Measurements from ENCODE around the gene UBL4A.
A peak's percentile ranks its signal among the peaks of the same experiment; 100 is the strongest.

Gene UBL4A

GRCh38 chrX:154460326-154460725 lies 26.1 kb downstream of the UBL4A start:
- no peak for DNase-seq (ENCODE audit: low read depth)

DNA sequence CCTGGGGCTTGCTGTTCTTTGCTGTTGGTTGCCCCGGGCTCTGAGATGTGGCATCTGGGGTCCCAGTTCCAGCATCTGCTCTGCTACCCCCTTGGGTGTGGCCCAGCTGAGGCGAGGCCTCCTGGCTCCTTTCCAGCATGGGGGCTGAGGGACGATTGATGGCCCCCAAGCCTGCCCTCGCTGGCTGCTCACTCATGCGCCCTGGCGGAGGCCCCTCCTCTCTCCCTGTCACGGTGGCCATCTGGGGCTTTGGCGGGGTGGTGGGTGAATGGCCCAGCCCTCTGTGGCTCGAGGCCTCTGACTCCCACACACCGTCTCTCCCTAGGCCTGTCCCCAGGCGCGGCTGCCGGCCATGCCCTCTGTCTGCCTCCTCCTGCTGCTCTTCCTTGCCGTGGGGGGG lies 26.6 kb downstream of the UBL4A start:
- no peak for DNase-seq (ENCODE audit: low read depth)

- DNase-seq (ENCODE audit: low read depth) = no peak
These were observed 27.2 kb downstream of the UBL4A start for GRCh38 chrX:154458954-154459778.

DNA sequence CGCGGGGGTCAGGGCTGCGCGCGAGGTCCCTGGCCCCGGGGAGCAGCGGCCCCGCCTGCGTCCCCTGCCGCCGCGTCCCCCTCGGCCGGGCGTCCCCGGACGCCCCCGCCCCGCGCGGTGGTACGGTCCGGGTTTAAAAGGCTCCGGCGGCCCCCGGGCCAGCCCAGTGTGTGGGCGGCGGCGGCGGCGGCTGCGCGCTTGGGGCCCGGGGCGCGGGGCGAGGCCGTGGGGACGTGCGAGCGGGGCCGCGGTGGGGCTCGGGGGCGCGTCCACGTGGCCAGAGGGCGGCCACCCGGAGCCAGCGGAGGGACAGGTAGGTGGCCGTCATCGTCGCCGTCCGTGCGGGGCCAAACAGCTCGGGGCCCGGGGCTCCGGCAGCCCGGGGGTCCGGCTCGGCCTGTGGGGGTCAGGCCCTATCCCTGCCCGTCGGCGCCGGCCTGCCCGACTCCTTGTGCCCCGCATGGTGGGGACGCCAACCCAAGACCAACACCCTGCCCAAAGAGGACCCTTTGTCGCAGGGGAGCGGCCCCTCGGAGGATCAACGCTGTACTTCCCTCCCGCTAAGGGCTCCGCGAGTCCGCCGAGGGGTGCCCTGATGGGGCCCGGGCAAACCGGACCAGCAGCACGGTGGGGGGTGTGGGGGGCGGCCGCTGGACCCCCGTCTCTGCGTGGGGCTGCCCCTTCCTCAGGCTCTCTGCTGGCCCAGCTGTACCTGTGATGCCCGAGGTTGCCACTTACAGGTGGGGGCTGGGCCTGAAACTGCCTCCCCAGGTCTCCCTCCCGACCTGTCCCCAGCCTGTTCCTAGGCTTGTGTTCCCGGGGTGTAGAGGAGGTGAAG lies 28.1 kb downstream of the UBL4A start, which contains the start of gene PLXNA3:
Gene PLXNA3, plus strand, starts transcription at position 166 of the 838 bp plus-strand sequence. CDS start 1,903 bp downstream, outside the sequence.
- peak; percentile 48 for DNase-seq (ENCODE audit: low read depth)

- DNase-seq (ENCODE audit: low read depth) = peak; percentile 39
These were observed 28.8 kb downstream of the UBL4A start for GRCh38 chrX:154457491-154458115.

- DNase-seq (ENCODE audit: low read depth) = no peak
These were observed 33.6 kb downstream of the UBL4A start for GRCh38 chrX:154452823-154453222.

DNA sequence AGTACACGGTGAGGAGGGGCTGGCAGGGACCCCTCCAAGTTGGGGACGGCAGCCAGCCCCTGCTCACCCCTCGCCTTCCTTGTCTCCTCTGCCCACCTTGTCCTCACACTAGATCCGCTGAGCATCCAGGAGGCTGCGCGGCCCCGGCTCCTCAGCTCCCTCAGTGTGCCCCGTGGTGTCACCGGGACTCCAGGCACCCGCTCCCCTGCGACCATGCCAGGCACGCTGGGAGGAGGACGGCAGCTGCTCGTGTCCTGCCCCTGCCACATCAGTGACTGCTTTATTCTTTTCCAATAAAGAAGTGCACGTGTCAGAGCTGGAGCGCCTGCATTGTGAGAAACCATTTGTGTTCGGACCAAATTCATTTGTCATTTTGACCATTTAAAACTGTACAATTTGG lies 36.1 kb downstream of the UBL4A start:
- DNase-seq (ENCODE audit: low read depth) = no peak

- no peak for DNase-seq (ENCODE audit: low read depth)
These were observed 36.8 kb downstream of the UBL4A start for GRCh38 chrX:154449618-154450017.

DNA sequence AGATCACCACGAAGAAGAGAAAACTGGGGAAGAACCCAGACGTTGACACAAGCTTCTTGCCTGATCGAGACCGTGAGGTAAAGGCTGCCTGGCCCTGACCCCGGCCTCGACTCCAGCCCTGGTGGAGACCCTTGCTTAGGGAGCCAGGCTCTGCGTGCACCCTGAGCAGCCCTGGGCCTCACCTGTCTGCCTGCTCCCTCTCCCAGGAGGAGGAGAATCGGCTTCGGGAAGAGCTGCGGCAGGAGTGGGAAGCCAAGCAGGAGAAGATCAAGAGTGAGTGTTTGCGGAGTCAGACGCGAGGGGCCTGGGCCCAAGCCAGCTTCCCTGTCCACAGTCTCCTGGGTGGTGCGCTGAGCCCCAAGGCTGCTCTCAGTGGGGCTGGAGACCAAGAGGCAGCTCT lies 37.9 kb downstream of the UBL4A start:
- no peak for DNase-seq (ENCODE audit: low read depth)

DNA sequence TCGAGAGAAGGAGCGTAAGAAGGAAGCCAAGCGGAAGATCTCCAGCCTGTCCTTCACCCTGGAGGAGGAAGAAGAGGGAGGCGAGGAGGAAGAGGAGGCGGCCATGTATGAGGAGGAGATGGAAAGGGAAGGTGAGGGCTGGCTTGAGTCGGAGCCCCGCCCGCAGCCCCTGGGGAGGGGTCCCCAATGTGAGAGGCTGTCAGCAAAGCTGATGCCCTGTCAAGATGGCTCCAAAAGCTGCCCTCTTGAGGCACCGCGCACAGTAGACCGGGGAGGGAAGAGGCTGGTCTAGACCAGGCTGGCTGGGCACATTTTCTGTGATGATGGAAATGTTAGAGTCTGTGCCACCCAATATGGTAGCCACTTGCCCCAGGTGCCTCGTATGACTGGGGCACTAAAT lies 40.0 kb downstream of the UBL4A start:
- no peak for DNase-seq (ENCODE audit: low read depth)

GRCh38 chrX:154445776-154446175 lies 40.6 kb downstream of the UBL4A start:
- no peak for DNase-seq (ENCODE audit: low read depth)

GRCh38 chrX:154444755-154445246 lies 41.6 kb downstream of the UBL4A start:
- no peak for DNase-seq (ENCODE audit: low read depth)

DNA sequence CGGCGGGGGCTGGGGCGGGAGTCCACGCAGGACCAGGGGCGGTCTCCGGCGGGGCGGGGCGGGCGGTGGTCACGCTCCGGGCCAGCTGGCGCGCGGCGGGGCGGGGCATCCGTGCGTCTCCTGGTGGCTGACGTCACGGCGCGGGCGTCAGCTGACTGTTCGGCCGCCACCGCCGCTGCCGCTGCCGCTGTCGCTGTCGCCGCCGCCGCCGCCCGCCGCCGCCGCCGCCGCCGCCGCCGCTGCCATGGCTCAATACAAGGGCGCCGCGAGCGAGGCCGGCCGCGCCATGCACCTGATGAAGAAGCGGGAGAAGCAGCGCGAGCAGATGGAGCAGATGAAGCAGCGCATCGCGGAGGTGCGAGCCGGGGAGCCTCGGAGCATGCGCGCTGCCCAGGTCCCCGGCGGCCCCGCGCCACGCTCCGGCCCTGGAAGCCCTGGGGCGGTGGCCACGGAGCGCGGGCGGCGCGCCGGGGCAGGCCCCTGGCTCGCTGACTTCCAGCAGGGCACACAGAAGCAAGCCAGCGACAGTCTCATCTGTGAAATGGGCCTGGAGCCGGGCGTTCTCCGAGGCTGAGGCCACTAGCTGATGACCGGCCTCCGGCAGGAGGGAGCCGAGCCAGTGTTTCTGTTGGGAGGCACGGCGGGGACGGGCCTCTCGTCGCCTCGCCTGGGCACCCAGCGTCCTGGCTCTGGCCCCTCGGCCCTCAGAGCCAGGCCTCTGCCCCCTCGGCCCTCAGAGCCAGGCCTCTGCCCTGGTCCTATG lies 42.2 kb downstream of the UBL4A start, which contains the start of gene FAM50A:
Gene FAM50A, plus strand, starts transcription at position 150 of the 763 bp plus-strand sequence. Its CDS starts 95 bp downstream, at position 245.
- DNase-seq (ENCODE audit: low read depth) = peak; percentile 53

GRCh38 chrX:154443479-154443910 lies 42.9 kb downstream of the UBL4A start:
- no peak for DNase-seq (ENCODE audit: low read depth)

DNA sequence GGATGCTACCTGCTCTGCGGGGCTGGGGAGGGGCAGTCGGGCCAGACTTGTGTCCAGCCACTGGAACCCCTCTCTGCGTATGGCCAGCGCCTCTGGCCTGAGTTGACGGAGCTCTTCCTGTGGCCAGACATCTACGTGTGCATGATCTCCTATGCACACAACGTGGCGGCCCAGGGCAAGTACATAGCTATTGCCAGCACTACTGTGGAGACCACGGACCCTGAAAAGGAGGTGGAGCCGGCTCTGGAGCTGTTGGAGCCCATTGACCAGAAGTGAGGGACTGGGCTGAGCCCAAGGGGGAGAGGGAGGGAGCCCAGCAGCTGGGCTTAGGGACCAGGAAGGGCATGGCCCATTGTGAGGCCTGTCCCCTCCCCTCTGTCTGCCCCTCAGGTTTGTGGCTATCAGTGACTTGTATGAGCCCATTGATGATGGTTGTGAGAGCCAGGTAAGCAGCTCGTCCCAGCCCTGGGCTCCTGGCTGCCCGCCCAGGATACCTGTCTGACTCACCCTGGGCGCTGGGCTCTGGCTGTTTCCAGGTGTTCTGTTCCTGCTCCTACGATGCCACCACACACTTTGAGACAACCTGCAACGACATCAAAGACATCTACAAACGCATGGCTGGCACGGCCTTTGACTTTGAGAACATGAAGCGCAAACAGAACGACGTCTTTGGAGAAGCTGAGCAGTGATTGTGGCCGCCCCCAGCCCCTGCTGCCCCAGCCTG lies 44.3 kb downstream of the UBL4A start:
- no peak for DNase-seq (ENCODE audit: low read depth)

DNA sequence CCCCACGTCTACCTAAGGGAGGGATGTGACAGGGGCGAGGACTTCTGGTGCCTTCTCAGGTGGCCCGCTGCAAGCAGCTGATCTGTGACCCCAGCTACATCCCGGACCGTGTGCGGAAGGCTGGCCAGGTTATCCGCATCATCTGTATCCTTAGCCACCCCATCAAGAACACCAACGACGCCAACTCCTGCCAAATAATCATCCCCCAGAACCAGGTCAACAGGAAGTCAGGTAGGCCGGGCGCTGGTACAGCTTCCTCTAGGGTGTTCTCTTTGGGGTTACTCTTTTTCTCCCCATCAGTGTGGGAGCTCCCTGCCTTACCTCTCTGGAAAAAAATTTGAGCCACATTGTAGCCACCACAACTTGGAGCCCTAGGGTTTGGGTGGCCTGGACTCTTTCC lies 44.9 kb downstream of the UBL4A start:
- DNase-seq (ENCODE audit: low read depth) = no peak

DNA sequence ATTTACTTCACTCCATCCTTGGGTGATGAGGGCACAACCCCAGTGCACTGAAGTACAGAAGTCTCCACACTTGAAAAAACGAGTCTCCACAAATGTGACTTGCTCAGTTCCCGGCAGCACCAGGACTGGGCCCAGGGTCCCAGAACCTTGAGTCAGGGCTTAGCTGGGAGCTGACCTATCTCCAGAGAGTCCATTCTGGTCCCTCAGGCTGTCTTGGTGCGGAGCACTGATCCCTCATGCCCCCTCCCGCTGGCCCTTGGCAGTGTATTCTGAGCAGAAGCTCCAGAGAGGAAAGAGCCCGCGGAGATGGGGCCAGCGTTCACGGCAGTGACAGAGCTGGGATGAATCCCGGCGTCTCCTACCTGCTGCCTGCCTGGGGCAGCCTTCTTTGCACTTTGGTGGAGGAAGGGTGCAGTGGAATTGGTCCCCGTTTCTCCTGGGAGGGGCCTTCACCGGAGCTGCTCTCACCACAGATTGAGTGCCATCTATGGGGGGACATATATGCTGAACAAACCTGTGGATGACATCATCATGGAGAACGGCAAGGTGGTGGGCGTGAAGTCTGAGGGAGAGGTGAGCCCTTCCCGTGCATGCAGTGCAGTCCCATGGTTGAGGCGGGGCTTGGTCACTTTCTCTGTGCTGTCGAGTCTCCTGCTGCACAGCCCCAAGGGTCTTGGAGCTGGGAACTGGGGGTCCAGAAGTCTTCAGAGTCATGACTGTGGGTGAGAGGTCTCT lies 45.6 kb downstream of the UBL4A start:
- no peak for DNase-seq (ENCODE audit: low read depth)

DNA sequence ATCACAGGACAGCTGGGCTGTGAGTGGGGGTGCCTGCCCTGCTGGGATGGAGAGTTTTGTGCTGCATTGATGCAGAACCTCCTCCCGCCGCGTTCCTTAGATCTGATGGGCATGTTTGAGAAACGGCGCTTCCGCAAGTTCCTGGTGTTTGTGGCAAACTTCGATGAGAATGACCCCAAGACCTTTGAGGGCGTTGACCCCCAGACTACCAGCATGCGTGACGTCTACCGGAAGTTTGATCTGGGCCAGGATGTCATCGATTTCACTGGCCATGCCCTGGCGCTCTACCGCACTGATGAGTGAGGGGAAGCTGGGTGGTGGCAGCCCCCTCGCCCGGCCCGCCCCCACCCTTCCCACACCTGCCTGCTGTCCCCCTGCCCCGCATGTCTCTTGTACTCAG lies 46.6 kb downstream of the UBL4A start:
- DNase-seq (ENCODE audit: low read depth) = no peak

DNA sequence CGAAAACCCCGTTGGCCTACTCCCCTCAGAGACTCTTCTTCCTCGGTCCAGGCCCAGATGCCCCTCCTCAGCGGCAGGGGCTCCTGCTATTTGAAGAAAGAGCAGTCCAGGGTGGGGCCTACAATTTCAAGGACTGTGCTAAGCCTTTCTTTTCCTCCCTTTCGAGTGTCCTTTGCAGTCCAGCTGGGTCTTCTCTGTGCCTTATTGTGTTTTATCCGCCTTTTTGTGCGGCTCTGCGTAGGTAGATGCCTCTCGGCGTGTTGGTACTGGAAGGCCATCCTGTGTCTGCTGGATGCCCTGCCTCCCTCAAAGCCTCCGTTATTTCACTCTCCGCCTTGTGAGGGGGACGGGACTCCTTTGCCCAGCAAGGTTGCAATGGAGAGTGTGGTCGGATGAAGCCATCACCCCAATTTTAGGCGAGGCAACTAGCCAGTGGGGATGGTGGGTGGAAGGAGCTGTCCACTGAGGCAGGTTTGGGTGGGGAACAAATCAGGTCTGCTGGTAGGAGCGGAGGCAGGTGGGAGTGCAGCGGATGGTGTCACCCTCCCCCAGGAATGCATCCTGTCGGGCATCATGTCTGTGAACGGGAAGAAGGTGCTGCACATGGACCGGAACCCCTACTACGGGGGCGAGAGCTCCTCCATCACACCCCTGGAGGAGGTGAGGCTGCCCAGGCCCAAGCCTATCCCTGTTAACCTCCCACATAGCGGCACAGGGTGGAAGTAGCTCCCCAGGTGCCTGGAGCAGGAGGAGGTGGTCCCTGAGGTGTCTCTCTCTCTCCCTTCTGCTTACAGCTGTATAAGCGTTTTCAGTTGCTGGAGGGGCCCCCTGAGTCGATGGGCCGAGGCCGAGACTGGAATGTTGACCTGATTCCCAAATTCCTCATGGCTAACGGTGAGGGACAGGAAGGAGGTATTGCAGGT lies 48.2 kb downstream of the UBL4A start:
- DNase-seq (ENCODE audit: low read depth) = no peak

Measured in stimulated activated CD8-positive, alpha-beta memory T cell treated with anti-CD3 and anti-CD28 coated beads, Interleukin-12 subunit alpha, Interleukin-12 subunit beta, amount 100 ng/mL, for 4 hours (primary cell).